ENCODE data around the gene NTSR1.

DNA sequence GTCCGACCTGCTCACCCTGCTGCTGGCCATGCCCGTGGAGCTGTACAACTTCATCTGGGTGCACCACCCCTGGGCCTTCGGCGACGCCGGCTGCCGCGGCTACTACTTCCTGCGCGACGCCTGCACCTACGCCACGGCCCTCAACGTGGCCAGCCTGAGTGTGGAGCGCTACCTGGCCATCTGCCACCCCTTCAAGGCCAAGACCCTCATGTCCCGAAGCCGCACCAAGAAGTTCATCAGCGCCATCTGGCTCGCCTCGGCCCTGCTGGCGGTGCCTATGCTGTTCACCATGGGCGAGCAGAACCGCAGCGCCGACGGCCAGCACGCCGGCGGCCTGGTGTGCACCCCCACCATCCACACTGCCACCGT lies 885 bp downstream of the NTSR1 start:
- TF ChIP-seq, protein P1, sequence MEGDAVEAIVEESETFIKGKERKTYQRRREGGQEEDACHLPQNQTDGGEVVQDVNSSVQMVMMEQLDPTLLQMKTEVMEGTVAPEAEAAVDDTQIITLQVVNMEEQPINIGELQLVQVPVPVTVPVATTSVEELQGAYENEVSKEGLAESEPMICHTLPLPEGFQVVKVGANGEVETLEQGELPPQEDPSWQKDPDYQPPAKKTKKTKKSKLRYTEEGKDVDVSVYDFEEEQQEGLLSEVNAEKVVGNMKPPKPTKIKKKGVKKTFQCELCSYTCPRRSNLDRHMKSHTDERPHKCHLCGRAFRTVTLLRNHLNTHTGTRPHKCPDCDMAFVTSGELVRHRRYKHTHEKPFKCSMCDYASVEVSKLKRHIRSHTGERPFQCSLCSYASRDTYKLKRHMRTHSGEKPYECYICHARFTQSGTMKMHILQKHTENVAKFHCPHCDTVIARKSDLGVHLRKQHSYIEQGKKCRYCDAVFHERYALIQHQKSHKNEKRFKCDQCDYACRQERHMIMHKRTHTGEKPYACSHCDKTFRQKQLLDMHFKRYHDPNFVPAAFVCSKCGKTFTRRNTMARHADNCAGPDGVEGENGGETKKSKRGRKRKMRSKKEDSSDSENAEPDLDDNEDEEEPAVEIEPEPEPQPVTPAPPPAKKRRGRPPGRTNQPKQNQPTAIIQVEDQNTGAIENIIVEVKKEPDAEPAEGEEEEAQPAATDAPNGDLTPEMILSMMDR (conservative IDR thresholded peaks at IDR 0.05; ENCODE audit: low read depth, low read length), result no peak
- no peak for TF ChIP-seq EZH2 (IDR thresholded peaks at IDR 0.05; ENCODE audit: low read length, unreplicated experiment)
- TF ChIP-seq EZH2phosphoT487 (IDR thresholded peaks at IDR 0.05; ENCODE audit: borderline replicate concordance, low read length), result no peak
